Vagina (tissue), 2 donors: ENCODE data around the gene CLIC3.

Experiments used
- CTCF ChIP-seq, 3 experiments: fragments of 450-650 bp in 2 of 3; fragments of 200-600 bp in 1 of 3; sonication (generic) in 1 of 3; IDR thresholded peaks; one replicate each; pipeline ENCODE4 v1.5.1; 2017 to 2019; ENCODE audit warnings: antibody characterized with exemption in 3 of 3, mild to moderate bottlenecking in 2 of 3, moderate library complexity in 2 of 3
- POLR2AphosphoS5 ChIP-seq, 2 donors: sonication (generic); formaldehyde crosslinking; IDR thresholded peaks; one replicate each; pipeline ENCODE4 v1.9.0; 2017; ENCODE audit warnings: antibody characterized with exemption in 2 of 2, mild to moderate bottlenecking in 2 of 2, low read depth in 1 of 2; ENCODE audit not compliant: insufficient read depth in 1 of 2

GRCh38 chr9:136995362-136995761, 1.0 kb downstream of the CLIC3 start:
- TF ChIP-seq CTCF (IDR thresholded peaks at IDR 0.05) (no peak), POLR2AphosphoS5 (IDR thresholded peaks at IDR 0.05; ENCODE audit: insufficient read depth in 1 of 2, low read depth in 1 of 2) (no peak)
